Forelimb muscle (tissue), 1 donor: ENCODE results near the gene CLDN7. TPM values are rescaled to one million over a fixed set of nuclear protein-coding genes. Genes with fewer than 3 reads are reported as not detected.
A peak's percentile ranks its signal among the peaks of the same experiment; 100 is the strongest.

Source experiments
- DNase-seq: peaks from one replicate; pipeline ENCODE4 v3.0.0-alpha.2; 2013; ENCODE audit warnings: low read depth
- polyA plus RNA-seq: library from polyadenylated mRNA; unstranded; fragments of 120-200 nt; gene quantifications from one replicate; pipeline ENCODE4 v1.2.1, GENCODE V29; 2013; ENCODE audit not compliant: insufficient read length

The CLDN7 gene
- polyA plus RNA-seq, 1 donor, result 0.99 TPM

- peak; percentile 70 for DNase-seq
Observed at GRCh38 chr17:7219812-7220592, 42.3 kb downstream of the CLDN7 start, which contains the start of the genes ACADVL and DLG4. ACADVL (plus strand) TSS chr17:7219938; CDS start chr17:7219985, 47 bp downstream. DLG4 (minus strand) TSS chr17:7219836.

GRCh38 chr17:7219229-7219811, 43.0 kb downstream of the CLDN7 start:
- no peak for DNase-seq

DNA sequence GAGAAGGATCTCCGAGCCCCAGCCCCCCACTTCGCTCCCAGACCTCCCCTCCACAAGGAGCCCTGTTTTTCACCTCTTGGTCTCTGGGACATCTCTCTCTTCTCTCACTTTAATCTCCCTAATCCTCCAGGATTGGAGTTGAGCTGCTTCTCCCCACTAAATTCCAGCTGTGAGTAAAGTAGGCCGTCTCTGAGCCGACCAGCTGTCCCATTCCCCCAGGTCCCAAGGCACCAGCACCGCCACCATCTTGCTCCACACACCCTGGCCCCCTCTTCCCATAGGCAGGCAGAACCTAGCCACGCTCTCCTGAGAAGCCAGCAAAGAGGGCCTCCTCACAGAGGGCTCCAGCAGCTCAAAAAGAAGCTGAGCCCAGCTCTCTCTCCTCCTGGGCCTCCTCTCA, 43.5 kb downstream of the CLDN7 start:
- DNase-seq, result no peak

- DNase-seq, result no peak
Observed at GRCh38 chr17:7218166-7218565, 44.1 kb downstream of the CLDN7 start.

DNA sequence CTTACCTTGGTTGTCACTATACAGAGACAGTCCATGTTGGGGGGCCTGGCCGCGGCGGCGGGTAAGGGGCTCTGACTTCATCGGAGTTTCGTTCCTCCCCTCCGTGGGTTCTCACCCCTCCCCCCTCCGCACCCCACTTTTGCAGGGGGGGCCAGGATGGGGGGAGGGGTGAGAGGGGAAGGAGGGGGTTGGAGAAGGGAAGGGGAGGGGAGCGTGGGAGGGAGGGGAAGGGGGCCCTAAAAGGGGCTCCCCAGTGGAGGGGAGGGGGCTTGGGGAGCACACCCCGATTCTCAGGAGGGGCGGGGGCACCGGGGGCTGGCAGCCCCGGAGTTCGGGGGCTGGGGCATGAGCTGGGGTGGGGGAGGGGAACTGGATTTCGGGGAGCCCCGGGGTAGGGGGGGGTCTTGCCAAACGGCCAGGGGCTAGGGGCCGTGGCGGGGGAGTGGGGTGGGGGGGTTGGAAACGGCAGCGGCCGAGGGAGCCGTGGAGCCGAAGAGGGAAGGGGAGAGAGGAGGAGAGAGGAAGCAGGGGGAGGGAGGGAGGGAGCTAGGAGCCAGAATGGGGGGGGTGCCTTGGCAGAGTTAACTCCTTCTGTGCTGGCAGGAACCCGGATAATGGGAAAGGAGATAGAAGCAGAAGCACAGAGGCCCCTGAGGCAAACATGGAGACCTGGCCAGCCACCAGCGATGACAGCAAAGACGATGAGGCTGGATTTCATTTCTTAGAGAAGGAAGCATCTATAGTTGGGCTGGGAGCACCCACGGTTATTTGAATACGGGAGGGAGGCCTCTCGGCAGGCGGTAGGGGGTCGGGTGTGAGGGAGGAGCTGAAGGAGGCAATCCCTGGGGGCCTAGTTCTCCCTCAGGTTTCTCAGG, 44.9 kb downstream of the CLDN7 start:
- DNase-seq, result no peak

GRCh38 chr17:7216242-7217112, 45.8 kb downstream of the CLDN7 start:
- no peak for DNase-seq

DNA sequence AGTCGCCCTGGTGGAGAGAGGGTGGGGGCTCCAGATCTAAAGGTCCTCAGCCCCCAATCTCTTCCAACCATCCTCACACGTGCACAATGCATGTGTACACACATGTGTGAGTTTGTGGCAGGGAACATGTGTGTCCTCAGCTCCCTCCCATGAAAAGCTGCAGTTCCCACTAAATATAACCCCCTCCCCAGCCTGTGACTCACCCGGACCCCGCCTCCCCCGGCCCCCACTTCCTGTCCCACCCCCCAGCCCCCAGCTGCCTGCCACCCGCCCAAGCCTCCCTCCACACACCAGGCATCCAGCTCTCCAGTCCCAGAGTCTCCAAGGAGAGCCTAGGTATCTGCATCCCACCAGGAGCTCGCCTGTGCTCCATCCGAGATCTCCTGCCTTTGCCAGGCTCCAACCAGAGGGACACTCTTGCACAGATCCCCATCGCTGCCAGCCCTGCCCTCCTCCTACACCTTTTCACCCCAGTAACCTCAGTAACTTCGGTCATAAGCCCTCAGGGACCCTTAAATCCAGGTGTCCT, 46.6 kb downstream of the CLDN7 start:
- no peak for DNase-seq

- no peak for DNase-seq
Observed at GRCh38 chr17:7215136-7215638, 47.1 kb downstream of the CLDN7 start.

- peak; percentile 90 for DNase-seq
Observed at GRCh38 chr17:7214300-7215135, 47.8 kb downstream of the CLDN7 start.

DNA sequence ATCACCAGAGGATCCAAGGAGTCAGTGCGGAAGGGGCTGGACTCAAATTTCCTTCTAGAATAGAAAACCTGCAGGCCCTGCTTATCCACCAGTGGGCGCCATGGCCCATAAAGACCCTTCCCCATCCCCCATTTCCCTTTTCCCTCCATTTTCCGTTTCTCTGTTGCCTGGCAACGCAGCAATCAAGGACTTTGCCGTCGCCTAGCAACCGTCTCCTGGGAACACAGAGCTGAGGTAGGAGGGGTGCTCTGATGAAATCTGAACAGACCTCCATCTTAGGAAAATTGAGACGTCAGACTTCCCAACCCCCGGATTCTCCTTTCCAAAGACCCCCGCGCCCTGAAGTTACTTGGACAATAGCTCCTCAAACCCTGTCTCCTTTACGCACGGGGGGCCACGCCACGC, 48.4 kb downstream of the CLDN7 start:
- DNase-seq, result peak; percentile 84

DNA sequence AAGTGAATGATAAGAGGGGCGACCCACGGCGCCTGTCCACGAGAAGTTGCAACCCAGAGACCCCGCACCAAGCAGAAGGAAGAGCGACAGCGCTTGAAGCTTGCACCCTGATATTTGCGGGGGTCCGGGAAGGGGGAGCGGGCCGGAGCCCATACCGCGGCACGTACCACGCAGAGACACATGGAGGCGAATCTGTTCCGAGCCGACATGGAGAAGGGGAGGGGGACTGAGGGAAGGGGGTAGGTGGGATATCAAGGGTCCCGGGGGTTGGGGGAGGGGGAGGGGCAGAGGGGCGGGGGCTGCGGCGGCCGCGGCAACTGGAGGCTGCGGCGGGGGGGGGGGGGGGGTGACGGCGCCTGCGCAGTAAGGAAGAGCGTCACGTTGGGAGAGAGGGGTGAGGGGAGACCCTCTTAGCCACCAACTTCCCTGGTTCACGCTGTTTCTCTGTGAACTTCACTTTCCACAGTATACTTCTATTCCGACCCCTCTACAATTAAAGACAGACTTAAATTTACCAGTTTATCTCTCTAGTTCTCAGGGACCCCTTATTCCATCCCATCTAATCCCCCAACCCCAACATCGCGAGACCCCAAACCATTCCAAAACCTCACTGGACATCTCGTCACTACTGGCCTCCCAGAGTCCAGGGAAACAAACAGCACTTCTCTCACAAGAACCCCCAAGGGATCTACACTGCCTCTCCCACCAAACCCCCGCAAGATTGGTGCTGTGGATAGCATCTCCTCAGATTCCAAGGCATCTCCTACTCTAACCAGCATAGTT, 50.6 kb downstream of the CLDN7 start:
- DNase-seq, result no peak

Other genes starting within 250 kb of the CLDN7 start
- gene RNASEK, start 249.9 kb downstream of the CLDN7 start, polyA plus RNA-seq, result 118 TPM
- 19.3 TPM for gene BCL6B, start 239.4 kb downstream of the CLDN7 start, polyA plus RNA-seq
- gene SLC16A13, start 226.5 kb downstream of the CLDN7 start, polyA plus RNA-seq, result 0.96 TPM
- gene SLC16A11, start 218.4 kb downstream of the CLDN7 start, polyA plus RNA-seq, result 0.33 TPM
- gene CLEC10A, start 182.2 kb downstream of the CLDN7 start, polyA plus RNA-seq, result 2.2 TPM
- 0.11 TPM for gene ASGR2, start 147.7 kb downstream of the CLDN7 start, polyA plus RNA-seq
- 2.3 TPM for gene ASGR1, start 83.1 kb downstream of the CLDN7 start, polyA plus RNA-seq
- gene DLG4, start 42.6 kb downstream of the CLDN7 start, polyA plus RNA-seq, result 18.0 TPM
- gene ACADVL, start 42.5 kb downstream of the CLDN7 start, polyA plus RNA-seq, result 243 TPM
- gene DVL2, start 28.0 kb downstream of the CLDN7 start, polyA plus RNA-seq, result 36.2 TPM
- 35.7 TPM for gene PHF23, start 23.0 kb downstream of the CLDN7 start, polyA plus RNA-seq
- 246 TPM for gene GABARAP, start 20.0 kb downstream of the CLDN7 start, polyA plus RNA-seq
- gene CTDNEP1, start 10.7 kb downstream of the CLDN7 start, polyA plus RNA-seq, result 187 TPM
- 48.5 TPM for gene ELP5, start 10.3 kb downstream of the CLDN7 start, polyA plus RNA-seq
- 39.2 TPM for gene SLC2A4, start 19.2 kb upstream of the CLDN7 start, polyA plus RNA-seq
- gene YBX2, start 32.2 kb upstream of the CLDN7 start, polyA plus RNA-seq, result 2.4 TPM
- 281 TPM for gene EIF5A, start 45.1 kb upstream of the CLDN7 start, polyA plus RNA-seq
- gene GPS2, start 52.9 kb upstream of the CLDN7 start, polyA plus RNA-seq, result 60.5 TPM
- gene NEURL4, start 66.9 kb upstream of the CLDN7 start, polyA plus RNA-seq, result 18.7 TPM
- 11.3 TPM for gene ACAP1, start 74.1 kb upstream of the CLDN7 start, polyA plus RNA-seq
- 6.5 TPM for gene KCTD11, start 89.7 kb upstream of the CLDN7 start, polyA plus RNA-seq
- not detected for gene TMEM95, start 92.7 kb upstream of the CLDN7 start, polyA plus RNA-seq
- gene TNK1, start 118.6 kb upstream of the CLDN7 start, polyA plus RNA-seq, result 0.71 TPM
- gene PLSCR3, start 132.0 kb upstream of the CLDN7 start, polyA plus RNA-seq, result 27.7 TPM
- gene TMEM256, start 141.6 kb upstream of the CLDN7 start, polyA plus RNA-seq, result 55.6 TPM
- gene NLGN2, start 145.4 kb upstream of the CLDN7 start, polyA plus RNA-seq, result 24.5 TPM
- not detected for gene SPEM1, start 157.8 kb upstream of the CLDN7 start, polyA plus RNA-seq
- gene SPEM2, start 163.1 kb upstream of the CLDN7 start, polyA plus RNA-seq, result not detected
- gene SPEM3, start 166.4 kb upstream of the CLDN7 start, polyA plus RNA-seq, result not detected
- gene TMEM102, start 173.0 kb upstream of the CLDN7 start, polyA plus RNA-seq, result 0.87 TPM
- 1.4 TPM for gene FGF11, start 177.0 kb upstream of the CLDN7 start, polyA plus RNA-seq
- 89.3 TPM for gene CHRNB1, start 182.6 kb upstream of the CLDN7 start, polyA plus RNA-seq
- 25.1 TPM for gene ZBTB4, start 217.2 kb upstream of the CLDN7 start, polyA plus RNA-seq
- 0.15 TPM for gene SLC35G6, start 219.0 kb upstream of the CLDN7 start, polyA plus RNA-seq
- gene POLR2A, start 221.9 kb upstream of the CLDN7 start, polyA plus RNA-seq, result 53.3 TPM